Heart right ventricle (tissue), 16 donors: ENCODE measurements around the gene RARS2. TPM values are rescaled to one million over a fixed set of nuclear protein-coding genes. Genes with fewer than 3 reads are reported as not detected.

Experiments used
- ATAC-seq, 8 donors: fragments of 200-7000 bp; cut with Tn5 transposase; one replicate each; pipeline ENCODE4 v1.9.1; 2020; ENCODE audit warnings: mild to moderate bottlenecking in 8 of 8, moderate library complexity in 8 of 8, moderate number of reproducible peaks in 1 of 8
- DNase-seq, 2 donors: peaks; one replicate each; pipeline ENCODE4 v3.0.0-alpha.2; 2020
- H3K27ac ChIP-seq, 10 donors: fragments of 200-600 bp; sonication (generic) in 2 of 10; one replicate each; pipeline versions ENCODE4 v1.5.0 to v1.8.0; 2020 to 2022; ENCODE audit warnings: mild to moderate bottlenecking in 3 of 10
- H3K27me3 ChIP-seq, 7 donors: fragments of 200-600 bp; one replicate each; pipeline ENCODE4 v1.8.0; 2021 to 2022; ENCODE audit warnings: mild to moderate bottlenecking in 2 of 7
- H3K36me3 ChIP-seq, 9 donors: fragments of 200-600 bp; sonication (generic) in 1 of 9; one replicate each; pipeline versions ENCODE4 v1.5.0 to v1.8.0; 2020 to 2022; ENCODE audit warnings: mild to moderate bottlenecking in 2 of 9
- H3K4me1 ChIP-seq, 9 donors: fragments of 200-600 bp; sonication (generic) in 1 of 9; one replicate each; pipeline versions ENCODE4 v1.5.0 to v1.8.0; 2020 to 2022; ENCODE audit warnings: mild to moderate bottlenecking in 4 of 9
- H3K4me3 ChIP-seq, 10 donors: fragments of 200-600 bp; sonication (generic) in 2 of 10; one replicate each; pipeline versions ENCODE4 v1.5.0 to v1.8.0; 2020 to 2022; ENCODE audit warnings: mild to moderate bottlenecking in 7 of 10, moderate library complexity in 2 of 10
- H3K9me3 ChIP-seq, 11 donors: fragments of 200-600 bp in 10 of 11; sonication (generic) in 2 of 11; one replicate each; pipeline versions ENCODE4 v1.5.0 to v1.8.0; 2013 to 2022; ENCODE audit warnings: mild to moderate bottlenecking in 2 of 11, control low read depth in 1 of 11, moderate library complexity in 1 of 11
- WGBS, 2 donors: extraction: QIAGEN DNeasy Blood & Tissue Kit; methylation state at CpG; one replicate each; pipeline ENCODE4 v1.1.7; 2013; ENCODE audit warnings: inconsistent platforms in 1 of 2; 5-methylcytosine and 5-hydroxymethylcytosine counted together
- intact Hi-C, 10 donors: fragments of 100-400 bp; cut with DNase I; formaldehyde crosslinking; loops; one replicate each; pipeline versions ENCODE4 v1.11.1 to v1.14.2; 2022
- polyA plus RNA-seq, 2 donors: library from polyadenylated mRNA; stranded (reverse); fragments of 200-250 nt; gene quantifications; one replicate each; pipeline ENCODE4 v1.2.3, GENCODE V29; 2013
- total RNA-seq, 10 donors: library from RNA; stranded (reverse); fragmentation: NEBNext Ultra II Directional in 3 of 10; extraction: Animal tissue kit (Norgen Biotek cat#: 25700) in 3 of 10; gene quantifications; one replicate each; pipeline versions ENCODE4 v1.2.1 to v1.2.4, GENCODE V29; 2021 to 2023
- TF ChIP-seq, protein P1 (sequence below), 9 donors: fragments of 200-600 bp; sonication (generic) in 2 of 9; IDR thresholded peaks; one replicate each; pipeline versions ENCODE4 v1.5.0 to v1.8.0; 2021 to 2022; ENCODE audit warnings: antibody characterized with exemption in 9 of 9, mild to moderate bottlenecking in 5 of 9, moderate library complexity in 1 of 9
- donor health status: Arrhythmogenic right ventricular cardiomyopathy.
- donor health status: ischemic (EF 13 %, LVEDD 7.1; RV severe dilation, severe dysfunction).
- donor health status: healthy with polysubstance abuse.
- donor health status: DM: no; HTN: yes; CAD: no.
- donor health status: DM: no; HTN: no; CAD: no.
- donor health status: ischemic (EF 25% LVEDD 6.9; RV normal size, moderate dysfunction).
- donor health status: ischemic (EF 25% LVEDD 5.7; RV mildly dilated, moderate dysfunction).
- donor health status: healthy.
- donor health status: DM: yes; HTN: yes; CAD: no.
- donor health status: Ischemic cardiomyopathy.
- donor health status: ischemic (EF 35%, LVEDD 5.7; RV mildly dilated, moderate dysfunction).
- donor health status: nonischemic (EF 11% LVEDD 7.7; RV severe dilation, severe dysfunction).
- donor health status: DM: yes; HTN: yes; CAD: no.
- donor health status: PGD.
- donor health status: ischemic (EF 29% LVEDD 5.4; RV normal size, mild dysfunction).
- donor health status: nonischemic (EF 23%, LVEDD 6.1; RV moderate dilation, normal function).

The RARS2 gene
- total and polyA plus RNA-seq, 12 donors, result 12.1 to 26.1 (median 19.8) TPM

DNA sequence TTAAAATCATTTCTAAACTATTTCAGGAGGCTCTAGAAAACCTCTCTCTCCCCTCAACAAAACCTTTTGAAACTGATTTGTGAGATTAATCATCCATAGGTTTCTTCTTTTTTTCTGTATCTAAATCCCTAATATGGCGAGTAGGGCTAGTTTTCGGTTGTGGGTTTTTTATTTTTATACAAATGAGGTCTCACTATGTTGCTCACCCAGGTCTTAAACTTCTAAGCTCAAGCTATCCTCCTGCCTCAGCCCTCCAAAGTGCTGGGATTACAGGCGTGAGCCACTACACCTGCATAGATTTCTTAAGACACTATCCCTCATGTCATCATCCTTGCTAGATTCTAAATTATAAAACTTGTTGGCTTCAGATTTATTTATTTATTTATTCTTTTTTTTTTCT is 44.1 kb upstream of the RARS2 start:
- Histone ChIP-seq H3K27ac (no peak overlapping the region), H3K4me3 (no peak overlapping the region), H3K9me3 (no peaks in the 10 kb centered on the region), H3K4me1 (peaks cover 0 to 9% (median 0%) of the 10 kb centered on the region in 9 donors), H3K36me3 (peaks cover 0 to 87% (median 3%) of the 10 kb centered on the region in 9 donors), H3K27me3 (no peaks in the 10 kb centered on the region)
- TF ChIP-seq, protein P1, sequence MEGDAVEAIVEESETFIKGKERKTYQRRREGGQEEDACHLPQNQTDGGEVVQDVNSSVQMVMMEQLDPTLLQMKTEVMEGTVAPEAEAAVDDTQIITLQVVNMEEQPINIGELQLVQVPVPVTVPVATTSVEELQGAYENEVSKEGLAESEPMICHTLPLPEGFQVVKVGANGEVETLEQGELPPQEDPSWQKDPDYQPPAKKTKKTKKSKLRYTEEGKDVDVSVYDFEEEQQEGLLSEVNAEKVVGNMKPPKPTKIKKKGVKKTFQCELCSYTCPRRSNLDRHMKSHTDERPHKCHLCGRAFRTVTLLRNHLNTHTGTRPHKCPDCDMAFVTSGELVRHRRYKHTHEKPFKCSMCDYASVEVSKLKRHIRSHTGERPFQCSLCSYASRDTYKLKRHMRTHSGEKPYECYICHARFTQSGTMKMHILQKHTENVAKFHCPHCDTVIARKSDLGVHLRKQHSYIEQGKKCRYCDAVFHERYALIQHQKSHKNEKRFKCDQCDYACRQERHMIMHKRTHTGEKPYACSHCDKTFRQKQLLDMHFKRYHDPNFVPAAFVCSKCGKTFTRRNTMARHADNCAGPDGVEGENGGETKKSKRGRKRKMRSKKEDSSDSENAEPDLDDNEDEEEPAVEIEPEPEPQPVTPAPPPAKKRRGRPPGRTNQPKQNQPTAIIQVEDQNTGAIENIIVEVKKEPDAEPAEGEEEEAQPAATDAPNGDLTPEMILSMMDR (IDR thresholded peaks at IDR 0.05), result no peak
- intact Hi-C loops, result no loop called here
- 96 to 97% methylated on average over 3 of the region's 3 CpGs for WGBS, 2 donors
- no peak for ATAC-seq
- no peak for DNase-seq

DNA sequence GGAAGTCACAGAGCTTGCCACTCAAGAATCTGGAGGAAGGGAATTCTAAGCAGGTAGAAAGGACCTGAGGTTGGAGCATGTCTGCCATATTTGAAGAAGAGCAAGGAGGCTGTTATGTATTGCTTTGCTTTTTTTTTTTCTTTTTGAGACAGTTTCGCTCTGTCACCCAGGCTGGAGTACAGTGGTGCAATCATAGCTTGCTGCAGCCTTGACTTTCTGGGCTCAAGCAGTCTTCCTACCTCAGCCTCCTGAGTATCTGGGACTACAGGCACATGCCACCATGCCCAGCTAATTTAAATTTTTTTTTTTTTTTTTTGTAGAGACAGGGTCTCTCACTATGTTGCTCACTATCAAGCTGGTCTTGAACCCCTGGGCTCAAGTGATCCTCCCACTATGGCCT is 41.0 kb upstream of the RARS2 start:
- Histone ChIP-seq H3K27me3 (no peaks in the 10 kb centered on the region), H3K27ac (no peak overlapping the region), H3K4me1 (peaks cover 0 to 9% (median 0%) of the 10 kb centered on the region in 9 donors), H3K36me3 (peaks cover 0 to 75% (median 3%) of the 10 kb centered on the region in 9 donors), H3K9me3 (no peaks in the 10 kb centered on the region), H3K4me3 (no peak overlapping the region)
- TF ChIP-seq, protein P1 (IDR thresholded peaks at IDR 0.05), result no peak
- ATAC-seq (no peak), DNase-seq (no peak)
- WGBS, 2 donors, result 92 to 100% methylated on average over 1 of the region's 1 CpG
- intact Hi-C loops, result no loop called here

DNA sequence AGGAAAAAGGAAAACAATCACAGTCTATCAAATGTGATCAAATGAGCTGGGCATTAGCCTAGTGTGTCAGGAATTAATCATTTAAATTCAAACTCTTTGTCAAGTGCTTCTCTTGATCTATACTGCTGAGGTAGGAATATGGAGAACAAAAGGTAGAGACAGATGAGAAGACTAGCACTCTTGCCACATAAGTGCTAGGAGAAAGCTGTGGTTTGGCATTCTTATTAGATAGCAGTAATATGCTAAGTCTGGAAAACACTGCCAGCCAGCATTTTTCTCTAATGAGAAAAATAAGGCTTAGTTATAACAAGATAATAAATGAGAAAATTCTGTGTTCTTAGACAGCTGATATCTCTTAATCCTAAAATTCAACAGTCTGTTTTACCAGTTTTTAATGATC is 39.1 kb upstream of the RARS2 start:
- intact Hi-C loops, result no loop called here

DNA sequence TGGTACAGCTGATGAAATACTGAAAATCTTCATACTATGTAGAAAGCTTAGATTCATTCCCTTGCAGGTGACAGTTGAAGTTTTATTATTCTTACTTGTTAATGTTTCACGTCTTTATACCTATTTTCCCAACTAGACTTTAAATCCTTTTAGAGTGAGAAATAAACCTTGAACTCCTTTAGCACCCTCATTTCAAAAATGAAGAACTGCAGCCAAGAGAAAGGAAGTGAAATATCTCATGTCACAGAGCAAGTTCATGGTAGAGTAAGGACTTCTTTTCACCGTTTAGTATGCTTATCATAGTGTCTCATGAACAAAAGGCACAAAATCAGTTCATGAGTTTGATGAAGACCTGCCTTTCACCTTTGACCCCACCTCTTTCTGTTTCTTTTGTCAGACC is 38.6 kb upstream of the RARS2 start:
- Histone ChIP-seq H3K27ac (no peak overlapping the region), H3K36me3 (peaks cover 0 to 57% (median 3%) of the 10 kb centered on the region in 9 donors), H3K9me3 (no peaks in the 10 kb centered on the region), H3K27me3 (no peaks in the 10 kb centered on the region), H3K4me1 (peaks cover 0 to 11% (median 3%) of the 10 kb centered on the region in 9 donors), H3K4me3 (no peak overlapping the region)
- DNase-seq (no peak), ATAC-seq (no peak)
- intact Hi-C loops, result no loop called here
- TF ChIP-seq, protein P1 (IDR thresholded peaks at IDR 0.05), result no peak
- WGBS, 2 donors, result 73 to 75% methylated on average over 2 of the region's 2 CpGs

More for the DNA sequence above, 39.1 kb upstream of the RARS2 start:
- Histone ChIP-seq H3K4me3 (no peak overlapping the region), H3K36me3 (peaks cover 0 to 57% (median 3%) of the 10 kb centered on the region in 9 donors), H3K9me3 (no peaks in the 10 kb centered on the region), H3K27me3 (no peaks in the 10 kb centered on the region), H3K27ac (no peak overlapping the region), H3K4me1 (peaks cover 0 to 9% (median 0%) of the 10 kb centered on the region in 9 donors)
- TF ChIP-seq, protein P1 (IDR thresholded peaks at IDR 0.05), result no peak
- ATAC-seq, result no peak
- DNase-seq, result no peak
